Esophagus squamous epithelium (tissue), 5 donors: ENCODE data around the gene WBP1. TPM values are rescaled to one million over a fixed set of nuclear protein-coding genes. Genes with fewer than 3 reads are reported as not detected.
A peak's percentile ranks its signal among the peaks of the same experiment; 100 is the strongest.
"Not testable (repeated sequence)": the region's sequence is repeated elsewhere in the genome, so short reads cannot be mapped to it uniquely, and the experiment has no call there.

ENCODE experiments used
- DNase-seq: peaks from one replicate; lab custom pipeline; 2025; lab: John Stamatoyannopoulos, UW
- H3K27ac ChIP-seq, 4 donors: fragments of 200-600 bp; sonication (generic); one replicate each; pipeline ENCODE4 v1.5.1; 2016 to 2019; ENCODE audit warnings: mild to moderate bottlenecking in 1 of 4
- H3K27me3 ChIP-seq, 4 donors: fragments of 200-600 bp; sonication (generic); 1 replicate in 3 of 4; 2 replicates in 1 of 4; pipeline versions ENCODE4 v1.5.1 to v1.6.0; 2017 to 2021; ENCODE audit warnings: antibody characterized with exemption in 1 of 4
- H3K36me3 ChIP-seq, 3 donors: fragments of 200-600 bp; sonication (generic); one replicate each; pipeline ENCODE4 v1.5.1; 2016 to 2019
- H3K4me1 ChIP-seq, 3 donors: fragments of 200-600 bp; sonication (generic); one replicate each; pipeline ENCODE4 v1.5.1; 2017 to 2019
- H3K4me3 ChIP-seq, 4 donors: fragments of 200-600 bp; sonication (generic); 1 replicate in 3 of 4; 2 replicates in 1 of 4; pipeline ENCODE4 v1.5.1; 2016 to 2019; ENCODE audit warnings: mild to moderate bottlenecking in 2 of 4, moderate library complexity in 1 of 4
- H3K9me3 ChIP-seq, 3 donors: fragments of 200-600 bp; sonication (generic); one replicate each; pipeline ENCODE4 v1.5.1; 2016 to 2019
- CTCF ChIP-seq, 6 experiments: fragments of 450-650 bp in 4 of 6; fragments of 200-600 bp in 2 of 6; sonication (generic) in 2 of 6; IDR thresholded peaks; one replicate each; pipeline ENCODE4 v1.5.1; 2016 to 2019; ENCODE audit warnings: antibody characterized with exemption in 6 of 6, mild to moderate bottlenecking in 4 of 6, moderate library complexity in 4 of 6
- POLR2A ChIP-seq, 4 donors: fragments of 450-650 bp; IDR thresholded peaks; one replicate each; pipeline ENCODE4 v1.6.1; 2017; ENCODE audit warnings: antibody characterized with exemption in 4 of 4, mild to moderate bottlenecking in 4 of 4, moderate library complexity in 3 of 4
- WGBS, 2 donors: methylation state at CpG; one replicate each; pipeline ENCODE4 v1.1.5; 2018; 5-methylcytosine and 5-hydroxymethylcytosine counted together
- intact Hi-C: fragments of 100-400 bp; cut with DNase I; formaldehyde crosslinking; loops from one replicate; pipeline ENCODE4 v1.15.0; 2022
- total RNA-seq, 4 donors: library from RNA; depleted of rRNA; stranded (reverse); fragments of >200 nt; gene quantifications; one replicate each; pipeline ENCODE4 v1.1.0, GENCODE V29; 2016
- donor health status: DM: yes; HTN: yes; CAD: no.

The WBP1 gene
- total RNA-seq, 4 donors from 2014 or later = 14.2 to 34.1 (median 25.3) TPM

GRCh38 chr2:74440378-74441169, 17.7 kb upstream of the WBP1 start:
- Histone ChIP-seq H3K27ac (peak overlapping the region; percentile 86 to 89 (median 87)), H3K4me3 (peak overlapping the region; percentile 44 to 76 (median 60)), H3K27me3 (peaks cover 0 to 21% (median 0%) of the 10 kb centered on the region in 4 donors), H3K36me3 (peaks cover 0 to 12% (median 0%) of the 10 kb centered on the region in 3 donors), H3K9me3 (no peaks in the 10 kb centered on the region), H3K4me1 (peaks cover 14 to 73% (median 15%) of the 10 kb centered on the region in 3 donors)
- intact Hi-C loops = no loop called here
- DNase-seq = no peak
- WGBS, 2 donors = 34 to 40% methylated on average over 2 to 5 of the region's 45 CpGs
- TF ChIP-seq CTCF (IDR thresholded peaks at IDR 0.05) = peak in 3 of 6 experiments; percentile 38 to 51 (median 40)
- TF ChIP-seq POLR2A (IDR thresholded peaks at IDR 0.05) = peak in 1 of 4 donors; percentile 31

DNA sequence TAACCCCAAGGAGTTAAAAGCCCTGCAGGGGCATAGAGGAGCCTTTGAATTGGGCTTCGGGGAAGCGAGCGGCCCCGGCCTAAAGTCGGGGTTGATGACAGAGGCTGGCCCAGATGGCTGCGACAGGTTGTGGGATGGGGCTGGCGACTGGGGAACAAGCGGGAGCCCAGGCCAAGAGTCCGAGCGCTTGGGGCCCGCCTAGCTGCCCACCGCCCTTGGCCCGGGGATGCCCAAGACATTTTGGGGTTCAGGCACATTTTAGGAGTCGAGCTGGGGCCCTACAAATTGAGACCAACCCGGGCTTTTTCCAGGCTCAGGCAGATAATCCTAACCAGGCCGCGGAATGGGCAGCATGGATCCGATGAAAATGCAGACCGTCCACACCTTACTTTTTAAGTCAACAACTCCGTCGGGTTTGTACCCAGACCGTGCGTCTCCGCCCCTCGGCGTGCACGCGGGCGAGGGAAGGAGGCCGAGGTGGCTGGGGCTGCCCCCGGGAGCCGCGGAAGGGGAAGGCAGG, 17.0 kb upstream of the WBP1 start:
- H3K4me1 ChIP-seq = peaks cover 14 to 69% (median 15%) of the 10 kb centered on the region in 3 donors

GRCh38 chr2:74441690-74442482, 16.4 kb upstream of the WBP1 start, which contains the start of gene RTKN:
Gene RTKN (minus strand): TSS chr2:74441937. CDS start chr2:74441816, 121 bp downstream.
- Histone ChIP-seq H3K4me3 (peak within 1 kb of the TSS; percentile 44 to 76 (median 60)), H3K27me3 (peaks cover 0 to 21% (median 0%) of the 10 kb centered on the region in 4 donors), H3K36me3 (no peaks in the 10 kb centered on the region), H3K9me3 (no peaks in the 10 kb centered on the region), H3K4me1 (peaks cover 14 to 63% (median 15%) of the 10 kb centered on the region in 3 donors), H3K27ac (peak within 1 kb of the TSS; percentile 86 to 89 (median 87))
- WGBS, 2 donors = 7 to 28% methylated on average over 4 to 36 of the region's 75 CpGs
- no peak for DNase-seq
- TF ChIP-seq POLR2A (IDR thresholded peaks at IDR 0.05) (peak in 2 of 4 donors; percentile 10 to 52), CTCF (IDR thresholded peaks at IDR 0.05) (peak in 2 of 6 experiments; percentile 16 to 39)
- intact Hi-C loops = no loop called here

More for the DNA sequence above, 17.0 kb upstream of the WBP1 start:
- no peak for DNase-seq
- Histone ChIP-seq H3K4me3 (peak overlapping the region; percentile 44 to 76 (median 60)), H3K27ac (peak overlapping the region; percentile 86 to 89 (median 87)), H3K27me3 (peaks cover 0 to 21% (median 0%) of the 10 kb centered on the region in 4 donors), H3K9me3 (no peaks in the 10 kb centered on the region), H3K36me3 (peaks cover 0 to 5% (median 0%) of the 10 kb centered on the region in 3 donors)
- intact Hi-C loops = no loop called here
- WGBS, 2 donors = 18 to 42% methylated on average over 6 to 12 of the region's 33 CpGs
- TF ChIP-seq POLR2A (IDR thresholded peaks at IDR 0.05) (peak in 1 of 4 donors; percentile 2), CTCF (IDR thresholded peaks at IDR 0.05) (no peak)

GRCh38 chr2:74442483-74443297, 15.5 kb upstream of the WBP1 start:
- peak overlapping the region; percentile 86 to 89 (median 87) for H3K27ac ChIP-seq
- DNase-seq, intact Hi-C loops, H3K9me3 ChIP-seq, H3K36me3 ChIP-seq: not testable (repeated sequence)
- H3K4me3 ChIP-seq = peak overlapping the region; percentile 44 to 76 (median 60)
- peaks cover 0 to 21% (median 0%) of the 10 kb centered on the region in 4 donors for H3K27me3 ChIP-seq
- H3K4me1 ChIP-seq = peaks cover 14 to 55% (median 15%) of the 10 kb centered on the region in 3 donors
- 87 to 94% methylated on average over 5 to 15 of the region's 16 CpGs for WGBS, 2 donors
